ENCODE data around the gene MAML3.

GRCh38 chr4:140052050-140052449, 101.9 kb downstream of the MAML3 start:
- TF ChIP-seq POLR2A (IDR thresholded peaks at IDR 0.05; ENCODE audit: low read length), result no peak
- TF ChIP-seq GATA1 (IDR thresholded peaks at IDR 0.05; ENCODE audit: low read depth, low read length), result no peak
